Prostate gland (tissue), 2 donors: Measurements from ENCODE around the gene RAB19. TPM values are rescaled to one million over a fixed set of nuclear protein-coding genes. Genes with fewer than 3 reads are reported as not detected.

ENCODE experiments used
- DNase-seq: peaks from one replicate; pipeline ENCODE4 v3.0.0-alpha.2; 2019; ENCODE audit warnings: low spot score
- H3K27ac ChIP-seq, 2 donors: fragments of 200-600 bp; sonication (generic); 2 replicates each; pipeline ENCODE4 v1.5.1; 2017 to 2019
- H3K27me3 ChIP-seq: fragments of 200-600 bp; sonication (generic); replicated peaks from 2 replicates; pipeline ENCODE4 v1.5.1; 2019; ENCODE audit not compliant: insufficient read depth
- H3K36me3 ChIP-seq, 2 donors: fragments of 200-600 bp; sonication (generic); 1 replicate in 1 of 2; 2 replicates in 1 of 2; pipeline versions ENCODE4 v1.5.1 to v1.8.1; 2017 to 2019
- H3K4me1 ChIP-seq: fragments of 200-600 bp; sonication (generic); replicated peaks from 2 replicates; pipeline ENCODE4 v1.5.1; 2019
- H3K4me3 ChIP-seq, 2 donors: fragments of 200-600 bp; sonication (generic); 2 replicates each; pipeline ENCODE4 v1.5.1; 2017 to 2019
- H3K9me3 ChIP-seq: fragments of 200-600 bp; sonication (generic); 2 replicates; pipeline ENCODE4 v1.5.1; 2017
- CTCF ChIP-seq, 4 experiments: fragments of 200-600 bp in 2 of 4; fragments of 450-650 bp in 2 of 4; sonication (generic) in 2 of 4; IDR thresholded peaks; 1 replicate in 3 of 4; 2 replicates in 1 of 4; pipeline ENCODE4 v1.5.1; 2016 to 2019; ENCODE audit warnings: antibody characterized with exemption in 4 of 4, mild to moderate bottlenecking in 2 of 4, moderate library complexity in 2 of 4
- POLR2A ChIP-seq: fragments of 450-650 bp; IDR thresholded peaks from one replicate; pipeline ENCODE4 v1.6.1; 2016; ENCODE audit warnings: antibody characterized with exemption, mild to moderate bottlenecking
- POLR2AphosphoS5 ChIP-seq: sonication (generic); formaldehyde crosslinking; IDR thresholded peaks from one replicate; pipeline ENCODE4 v1.6.1; 2017; ENCODE audit warnings: antibody characterized with exemption
- WGBS: methylation state at CpG from one replicate; pipeline ENCODE4 v1.1.5; 2018; 5-methylcytosine and 5-hydroxymethylcytosine counted together
- intact Hi-C: fragments of 100-400 bp; cut with DNase I; formaldehyde crosslinking; loops from one replicate; pipeline ENCODE4 v1.14.2; 2022
- total RNA-seq, 2 donors: library from RNA; depleted of rRNA; stranded (reverse); fragments of >200 nt; gene quantifications; one replicate each; pipeline ENCODE4 v1.1.0, GENCODE V29; 2016

Gene RAB19
- total RNA-seq, 2 donors from 2014 or later = 0.80 to 9.3 TPM

GRCh38 chr7:140391634-140392033 is 12.2 kb upstream of the RAB19 start:
- TF ChIP-seq POLR2AphosphoS5 (no peak), CTCF (IDR thresholded peaks at IDR 0.05) (no peak), POLR2A (no peak)
- no peaks in the 10 kb centered on the region for H3K27me3 ChIP-seq
- intact Hi-C loops = no loop called here
- H3K4me1 ChIP-seq = no peaks in the 10 kb centered on the region
- DNase-seq = no peak
- H3K9me3 ChIP-seq = no peaks in the 10 kb centered on the region
- 41% methylated on average over 1 of the region's 1 CpG for WGBS
- H3K27ac ChIP-seq = no peak overlapping the region
- no peak overlapping the region for H3K4me3 ChIP-seq
- H3K36me3 ChIP-seq = no peaks in the 10 kb centered on the region

GRCh38 chr7:140393756-140394306 is 10.0 kb upstream of the RAB19 start:
- Histone ChIP-seq H3K27ac (no peak overlapping the region), H3K4me1 (no peaks in the 10 kb centered on the region), H3K9me3 (no peaks in the 10 kb centered on the region), H3K27me3 (no peaks in the 10 kb centered on the region), H3K4me3 (no peak overlapping the region), H3K36me3 (no peaks in the 10 kb centered on the region)
- no peak for DNase-seq
- TF ChIP-seq POLR2AphosphoS5 (no peak), CTCF (IDR thresholded peaks at IDR 0.05) (no peak), POLR2A (no peak)
- intact Hi-C loops = no loop called here
- WGBS = 98% methylated on average over 12 of the region's 12 CpGs

- intact Hi-C loops = no loop called here
- H3K4me1 ChIP-seq = no peaks in the 10 kb centered on the region
- no peaks in the 10 kb centered on the region for H3K27me3 ChIP-seq
- H3K9me3 ChIP-seq = no peaks in the 10 kb centered on the region
- no peaks in the 10 kb centered on the region for H3K36me3 ChIP-seq
- H3K27ac ChIP-seq = peak within 1 kb of the TSS; percentile 82 to 85
- DNase-seq = peak; percentile 83
- peak in 3 of 4 experiments; percentile 29 to 68 (median 45) for TF ChIP-seq CTCF (IDR thresholded peaks at IDR 0.05)
- TF ChIP-seq POLR2A = peak; percentile 74
- peak; percentile 95 for TF ChIP-seq POLR2AphosphoS5
- peak within 1 kb of the TSS; percentile 99 for H3K4me3 ChIP-seq
- under 1% methylated on average over 63 of the region's 66 CpGs for WGBS
Measured at GRCh38 chr7:140397784-140398750, 5.8 kb upstream of the RAB19 start, which contains the start of gene SLC37A3. SLC37A3 (minus strand) TSS chr7:140398530; CDS start chr7:140382526, 16,004 bp downstream.

GRCh38 chr7:140398821-140399220 is 5.0 kb upstream of the RAB19 start:
- intact Hi-C loops = no loop called here
- H3K4me1 ChIP-seq = no peaks in the 10 kb centered on the region

More at GRCh38 chr7:140398821-140399220, 5.0 kb upstream of the RAB19 start:
- H3K27ac ChIP-seq = no peak overlapping the region
- TF ChIP-seq POLR2A (no peak), CTCF (IDR thresholded peaks at IDR 0.05) (no peak), POLR2AphosphoS5 (no peak)
- H3K36me3 ChIP-seq = no peaks in the 10 kb centered on the region
- H3K27me3 ChIP-seq = no peaks in the 10 kb centered on the region
- WGBS = 69% methylated on average over 10 of the region's 10 CpGs
- no peak overlapping the region for H3K4me3 ChIP-seq
- H3K9me3 ChIP-seq = no peaks in the 10 kb centered on the region
- DNase-seq = no peak
